ENCODE data around the gene AMIGO1. TPM values are rescaled to one million over a fixed set of nuclear protein-coding genes. Genes with fewer than 3 reads are reported as not detected.
A peak's percentile ranks its signal among the peaks of the same experiment; 100 is the strongest.

Gene AMIGO1
- total RNA-seq, 1 experiment from 2014 or later: 1.1 TPM

DNA sequence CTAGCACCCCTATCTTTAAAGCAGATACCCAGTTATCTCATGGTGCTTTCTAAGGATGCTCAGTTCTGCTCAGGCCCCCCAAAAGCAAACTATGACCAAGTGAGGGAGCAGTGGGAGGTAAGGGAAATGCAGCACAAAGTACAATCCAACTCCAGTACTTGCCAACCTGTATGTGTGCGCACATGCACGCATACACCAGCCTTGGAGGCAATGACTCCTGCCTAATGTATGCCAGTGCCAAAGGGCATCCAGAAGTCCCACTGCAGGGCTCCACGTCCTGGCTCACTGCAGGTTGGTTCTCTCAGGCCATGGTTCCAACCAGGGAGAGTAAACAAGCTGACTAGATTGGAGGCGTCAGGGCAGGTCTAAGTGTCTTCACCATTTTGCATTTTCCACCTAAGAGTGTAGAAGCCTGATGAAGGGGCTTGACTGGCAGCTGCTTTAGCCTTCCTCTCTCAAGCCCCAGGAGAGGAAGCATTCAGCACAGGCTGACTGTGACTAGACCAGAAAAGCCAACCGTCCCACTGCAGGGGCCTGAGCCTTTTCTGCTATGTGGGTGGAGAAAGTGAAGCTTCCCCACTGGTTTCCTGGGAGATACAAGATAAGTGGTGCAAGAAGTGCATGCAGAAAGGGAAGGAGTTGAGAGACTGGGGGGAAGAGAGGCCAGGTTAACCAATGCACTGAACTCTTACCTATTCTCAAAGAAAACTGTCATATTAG lies 7.7 kb downstream of the AMIGO1 start:
- Histone ChIP-seq H3K36me3 (replicated peaks; ENCODE audit: control insufficient read depth, insufficient read depth, low read length) (no peaks in the 10 kb centered on the region; the same call in 1 of the 2 replicates), H3K4me3 (ENCODE audit: insufficient read depth, low read depth, low read length) (no peak overlapping the region), H3K27me3 (ENCODE audit: control insufficient read depth, insufficient read depth, low read length) (peaks cover 4% of the 10 kb centered on the region)
- DNase-seq: no peak

DNA sequence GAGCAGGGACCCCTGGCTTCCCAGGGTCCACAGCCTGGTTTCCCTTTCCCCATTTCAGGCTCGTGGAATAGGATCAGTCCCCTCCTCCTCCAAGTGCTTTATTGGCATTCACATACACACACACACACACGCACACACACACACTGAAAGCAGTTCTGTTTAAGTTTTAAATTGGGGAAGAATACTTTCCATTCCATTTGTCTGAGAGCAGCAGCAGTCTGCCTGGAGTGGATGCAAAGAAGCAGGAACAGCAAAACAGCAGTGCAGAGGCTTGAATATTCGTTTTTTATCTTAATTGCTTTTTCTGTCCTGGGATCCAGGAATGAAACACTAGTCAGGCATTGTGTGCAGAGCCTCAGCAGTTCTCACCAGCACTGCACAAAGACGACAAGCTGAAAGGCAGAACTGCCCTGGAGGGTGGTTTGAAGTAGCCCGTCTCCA lies 8.6 kb downstream of the AMIGO1 start:
- peaks cover 1% of the 10 kb centered on the region for H3K27me3 ChIP-seq (ENCODE audit: control insufficient read depth, insufficient read depth, low read length)
- H3K4me3 ChIP-seq (ENCODE audit: insufficient read depth, low read depth, low read length): no peak overlapping the region
- no peak for DNase-seq
- H3K36me3 ChIP-seq (replicated peaks; ENCODE audit: control insufficient read depth, insufficient read depth, low read length): no peaks in the 10 kb centered on the region; the same call in 1 of the 2 replicates

DNA sequence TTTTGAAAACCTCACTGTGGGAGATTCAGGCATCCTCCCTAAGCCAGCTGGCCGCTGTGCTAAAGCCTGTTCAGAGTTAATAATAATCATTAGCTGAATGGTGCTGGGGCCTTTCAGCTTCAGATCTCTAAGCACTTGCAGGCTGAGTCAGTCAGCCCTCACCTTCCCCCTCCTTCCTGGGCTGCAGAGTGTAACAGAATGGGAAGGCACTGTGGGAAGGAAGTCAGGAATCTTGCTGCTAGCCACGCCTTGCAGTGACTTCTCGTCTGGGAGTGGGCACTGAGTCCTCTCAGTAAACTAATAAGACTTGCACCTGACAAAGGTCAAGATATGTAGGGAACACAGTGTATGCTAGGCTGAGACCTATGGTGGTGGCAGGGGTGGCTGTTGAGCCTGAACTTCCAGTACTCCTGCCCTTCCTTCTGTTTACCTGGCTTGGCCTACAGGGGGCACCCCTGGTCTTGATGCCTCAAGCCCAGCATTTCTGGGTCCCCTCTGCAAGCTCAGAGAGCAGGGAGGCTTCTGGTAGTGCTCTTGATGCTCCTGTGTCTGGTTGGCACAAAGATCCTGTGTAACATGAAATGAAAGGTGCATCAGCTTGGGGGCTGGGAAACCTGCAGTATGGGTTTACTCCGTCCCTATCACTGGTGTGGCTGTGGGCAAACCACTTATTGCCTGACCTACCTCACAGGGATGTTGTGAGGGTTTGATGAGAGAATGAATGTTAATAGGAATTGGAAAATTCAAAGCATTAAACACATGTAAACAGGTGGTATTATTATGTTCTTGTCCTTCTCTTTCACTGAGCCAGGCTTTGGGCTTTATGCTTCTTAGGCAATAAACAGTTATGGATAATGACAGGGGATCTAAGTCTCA lies 9.6 kb downstream of the AMIGO1 start:
- Histone ChIP-seq H3K36me3 (replicated peaks; ENCODE audit: control insufficient read depth, insufficient read depth, low read length) (no peaks in the 10 kb centered on the region; the same call in 1 of the 2 replicates), H3K27me3 (ENCODE audit: control insufficient read depth, insufficient read depth, low read length) (no peaks in the 10 kb centered on the region; the same call in 1 of the 2 replicates), H3K4me3 (ENCODE audit: insufficient read depth, low read depth, low read length) (no peak overlapping the region)
- DNase-seq: peak; percentile 76

DNA sequence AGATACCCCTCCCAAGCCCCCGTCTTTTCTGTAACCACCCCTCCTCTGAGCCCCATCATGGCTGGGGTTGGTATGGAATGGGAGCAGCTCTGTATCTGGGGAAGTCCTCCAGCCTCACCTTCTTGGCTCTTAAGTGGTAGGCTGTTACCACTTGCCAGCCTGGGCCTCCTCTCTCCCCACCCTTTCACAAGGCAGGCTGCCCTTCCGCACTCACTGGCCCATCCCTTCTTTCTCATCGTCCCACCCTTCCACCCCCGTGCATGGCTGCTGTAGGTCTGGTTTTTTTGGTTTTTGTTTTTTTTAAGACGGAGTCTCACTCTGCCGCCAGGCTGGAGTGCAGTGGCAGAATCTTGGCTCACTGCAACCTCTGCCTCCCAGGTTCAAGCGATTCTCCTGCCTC lies 10.4 kb downstream of the AMIGO1 start:
- Histone ChIP-seq H3K4me3 (ENCODE audit: insufficient read depth, low read depth, low read length) (no peak overlapping the region), H3K27me3 (ENCODE audit: control insufficient read depth, insufficient read depth, low read length) (no peaks in the 10 kb centered on the region), H3K36me3 (replicated peaks; ENCODE audit: control insufficient read depth, insufficient read depth, low read length) (no peaks in the 10 kb centered on the region; the same call in 1 of the 2 replicates)
- no peak for DNase-seq

DNA sequence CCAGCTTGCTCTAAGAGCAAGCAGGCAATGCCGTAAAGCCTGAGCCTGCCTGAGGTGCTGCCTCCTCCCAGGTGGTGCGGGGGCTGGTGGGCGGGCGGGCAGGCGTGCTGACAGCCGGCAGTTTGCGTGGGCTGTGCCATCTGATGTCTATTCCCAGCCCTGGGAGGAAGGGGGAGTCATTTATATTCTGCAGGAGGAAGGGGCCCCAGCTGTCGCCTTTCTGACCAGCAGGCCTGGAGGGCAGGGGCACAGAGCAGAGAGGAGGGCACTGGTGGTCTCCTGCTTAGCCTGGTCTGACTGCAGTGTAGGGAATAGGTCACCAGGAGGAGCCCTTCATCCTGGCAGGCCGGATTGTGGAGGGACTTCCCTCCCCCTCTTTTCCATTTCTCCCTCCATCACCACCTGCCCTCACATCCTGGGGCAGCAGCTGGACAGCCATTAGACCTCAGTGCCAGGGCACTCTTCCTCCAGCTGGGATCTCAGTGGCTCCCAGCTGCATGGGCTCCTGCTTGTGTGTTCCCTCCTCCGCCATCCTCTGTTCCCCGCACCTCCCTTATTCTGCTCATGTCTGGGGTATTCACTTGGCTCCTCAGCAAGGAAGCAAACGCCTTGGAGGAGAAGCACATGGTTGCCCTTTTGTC lies 11.2 kb downstream of the AMIGO1 start:
- no peak overlapping the region for H3K4me3 ChIP-seq (ENCODE audit: insufficient read depth, low read depth, low read length)
- DNase-seq: peak; percentile 84
- H3K27me3 ChIP-seq (ENCODE audit: control insufficient read depth, insufficient read depth, low read length): no peaks in the 10 kb centered on the region
- no peaks in the 10 kb centered on the region; the same call in 1 of the 2 replicates for H3K36me3 ChIP-seq (replicated peaks; ENCODE audit: control insufficient read depth, insufficient read depth, low read length)

DNA sequence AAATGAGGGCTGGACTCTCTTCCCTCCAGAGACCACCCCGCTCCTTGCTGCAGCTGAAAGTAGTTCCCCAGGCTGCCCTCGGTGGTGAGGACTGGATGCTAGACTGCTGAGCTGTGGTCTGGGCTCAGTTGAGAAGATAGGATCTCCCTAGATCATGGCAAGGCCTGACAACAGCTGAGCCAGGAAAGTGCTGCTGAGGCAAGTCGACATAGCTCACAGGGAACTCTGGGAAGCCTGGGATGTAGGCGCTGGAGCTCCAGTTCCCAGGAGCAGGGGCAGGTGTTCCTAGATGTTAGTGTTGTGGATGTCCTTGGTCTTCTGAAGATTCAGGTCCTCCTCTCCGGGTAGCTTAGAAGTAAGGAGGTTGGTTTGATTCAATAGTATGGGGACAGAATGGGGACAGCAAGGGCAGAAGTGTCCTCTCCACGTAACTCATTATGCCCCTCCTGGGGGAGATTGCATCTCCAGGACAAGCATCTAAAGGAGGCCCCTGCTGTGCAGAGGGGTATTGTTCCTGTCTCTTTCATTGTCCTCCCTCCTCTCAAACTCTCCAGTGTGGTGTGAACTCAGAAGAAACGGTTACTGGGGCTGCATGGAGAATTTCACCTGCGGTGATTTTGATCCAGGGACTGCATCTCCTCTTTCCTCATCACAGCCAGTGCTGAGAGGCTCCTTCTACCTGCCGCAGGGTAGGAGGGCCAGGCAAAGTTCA lies 11.9 kb downstream of the AMIGO1 start:
- DNase-seq: no peak
- Histone ChIP-seq H3K4me3 (ENCODE audit: insufficient read depth, low read depth, low read length) (no peak overlapping the region), H3K36me3 (replicated peaks; ENCODE audit: control insufficient read depth, insufficient read depth, low read length) (no peaks in the 10 kb centered on the region; the same call in 1 of the 2 replicates), H3K27me3 (ENCODE audit: control insufficient read depth, insufficient read depth, low read length) (no peaks in the 10 kb centered on the region)

DNA sequence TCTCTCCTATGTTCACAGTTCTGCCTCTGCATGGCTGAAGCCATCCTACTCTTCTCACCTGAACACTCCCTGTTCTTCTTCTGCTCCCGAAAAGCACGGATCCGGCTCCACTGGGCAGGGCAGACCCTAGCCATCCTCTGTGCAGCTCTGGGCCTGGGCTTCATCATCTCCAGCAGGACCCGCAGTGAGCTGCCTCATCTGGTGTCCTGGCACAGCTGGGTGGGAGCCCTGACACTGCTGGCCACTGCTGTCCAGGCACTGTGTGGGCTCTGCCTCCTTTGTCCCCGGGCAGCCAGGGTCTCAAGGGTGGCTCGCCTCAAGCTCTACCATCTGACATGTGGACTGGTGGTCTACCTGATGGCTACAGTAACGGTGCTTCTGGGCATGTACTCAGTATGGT lies 13.8 kb downstream of the AMIGO1 start:
- DNase-seq: no peak
- Histone ChIP-seq H3K4me3 (ENCODE audit: insufficient read depth, low read depth, low read length) (no peak overlapping the region), H3K27me3 (ENCODE audit: control insufficient read depth, insufficient read depth, low read length) (no peaks in the 10 kb centered on the region), H3K36me3 (replicated peaks; ENCODE audit: control insufficient read depth, insufficient read depth, low read length) (no peaks in the 10 kb centered on the region; the same call in 1 of the 2 replicates)

DNA sequence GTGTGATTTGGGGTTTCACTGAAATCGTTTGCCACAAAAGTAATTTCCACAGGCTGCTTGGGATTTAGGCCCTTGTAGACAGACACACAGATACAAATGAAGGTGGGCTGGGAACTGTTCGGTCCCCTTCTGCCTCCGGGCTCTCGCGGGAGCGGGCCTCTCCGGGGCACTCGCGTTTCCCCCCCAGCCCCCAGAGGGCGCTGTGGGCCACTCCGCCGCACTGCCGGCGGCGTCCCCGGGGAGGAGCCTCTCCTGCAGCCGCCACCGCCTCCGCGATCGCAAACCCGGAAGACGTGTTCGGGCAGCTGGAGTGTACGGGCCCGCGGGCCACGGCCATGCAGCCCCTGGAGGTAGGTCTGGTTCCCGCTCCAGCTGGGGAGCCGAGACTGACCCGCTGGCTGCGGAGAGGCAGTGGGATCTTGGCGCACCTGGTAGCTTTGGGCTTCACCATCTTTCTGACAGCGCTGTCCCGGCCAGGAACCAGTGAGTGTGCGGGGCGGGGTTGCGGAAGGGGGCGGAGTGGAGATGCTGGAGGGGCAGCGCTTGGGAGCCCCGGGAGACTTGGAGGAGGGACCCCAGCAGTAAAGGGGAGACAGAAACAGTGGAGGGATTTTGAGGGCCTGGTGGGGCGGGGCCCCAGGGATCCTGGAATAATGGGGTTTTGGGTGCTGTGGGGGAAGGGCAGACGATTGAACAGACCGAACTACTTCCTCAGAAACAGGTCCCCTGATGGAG lies 15.6 kb downstream of the AMIGO1 start, which contains the start of gene CYB561D1:
Gene CYB561D1, plus strand, starts transcription at position 290 of the 735 bp plus-strand sequence. Its CDS starts 46 bp downstream, at position 336.
- Histone ChIP-seq H3K27me3 (ENCODE audit: control insufficient read depth, insufficient read depth, low read length) (no peaks in the 10 kb centered on the region), H3K4me3 (ENCODE audit: insufficient read depth, low read depth, low read length) (peak within 1 kb of the TSS; percentile 94), H3K36me3 (replicated peaks; ENCODE audit: control insufficient read depth, insufficient read depth, low read length) (peaks cover 1% of the 10 kb centered on the region)
- peak; percentile 97 for DNase-seq

DNA sequence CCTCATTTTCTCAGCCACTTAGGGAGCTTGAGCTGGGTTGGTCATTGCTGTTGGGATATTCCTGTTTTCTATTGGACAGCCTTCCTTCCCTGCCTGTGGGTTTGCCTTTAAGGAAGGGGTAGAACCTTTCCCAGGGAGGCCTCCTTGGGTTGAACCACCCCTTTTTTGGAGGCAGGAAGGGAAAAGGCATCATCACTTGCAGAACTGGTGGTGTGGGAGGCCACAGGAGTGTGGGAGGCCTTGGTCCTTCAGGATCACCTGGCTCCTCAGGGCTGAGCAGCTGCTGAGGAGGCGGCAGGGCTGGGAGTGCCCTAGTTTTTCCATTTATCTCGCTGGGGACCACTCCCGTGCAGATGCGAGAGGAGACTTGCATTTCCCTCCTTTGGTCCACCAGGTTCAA lies 16.3 kb downstream of the AMIGO1 start:
- Histone ChIP-seq H3K36me3 (replicated peaks; ENCODE audit: control insufficient read depth, insufficient read depth, low read length) (peaks cover 1% of the 10 kb centered on the region), H3K4me3 (ENCODE audit: insufficient read depth, low read depth, low read length) (no peak overlapping the region), H3K27me3 (ENCODE audit: control insufficient read depth, insufficient read depth, low read length) (no peaks in the 10 kb centered on the region)
- no peak for DNase-seq

DNA sequence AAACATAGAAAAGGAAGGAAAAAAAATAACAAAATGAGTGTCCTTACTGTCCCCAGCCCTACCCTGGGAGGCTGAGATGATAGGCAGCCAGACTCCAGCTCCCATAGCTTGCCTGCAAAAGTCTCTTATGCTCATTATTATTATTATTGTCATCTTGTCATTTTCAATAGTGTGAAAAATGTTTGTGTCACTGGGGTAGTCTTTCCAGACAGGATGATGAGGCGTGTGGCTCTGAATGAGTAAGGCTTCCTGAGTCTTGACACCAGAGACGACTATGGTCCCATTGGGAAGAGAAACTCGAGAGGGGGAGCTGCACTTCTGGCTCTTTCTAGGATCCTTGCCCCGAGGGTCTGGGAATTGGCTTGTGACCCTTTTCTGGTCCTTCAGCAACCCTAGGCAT lies 16.7 kb downstream of the AMIGO1 start:
- Histone ChIP-seq H3K36me3 (replicated peaks; ENCODE audit: control insufficient read depth, insufficient read depth, low read length) (peaks cover 1% of the 10 kb centered on the region), H3K27me3 (ENCODE audit: control insufficient read depth, insufficient read depth, low read length) (no peaks in the 10 kb centered on the region), H3K4me3 (ENCODE audit: insufficient read depth, low read depth, low read length) (no peak overlapping the region)
- DNase-seq: no peak

DNA sequence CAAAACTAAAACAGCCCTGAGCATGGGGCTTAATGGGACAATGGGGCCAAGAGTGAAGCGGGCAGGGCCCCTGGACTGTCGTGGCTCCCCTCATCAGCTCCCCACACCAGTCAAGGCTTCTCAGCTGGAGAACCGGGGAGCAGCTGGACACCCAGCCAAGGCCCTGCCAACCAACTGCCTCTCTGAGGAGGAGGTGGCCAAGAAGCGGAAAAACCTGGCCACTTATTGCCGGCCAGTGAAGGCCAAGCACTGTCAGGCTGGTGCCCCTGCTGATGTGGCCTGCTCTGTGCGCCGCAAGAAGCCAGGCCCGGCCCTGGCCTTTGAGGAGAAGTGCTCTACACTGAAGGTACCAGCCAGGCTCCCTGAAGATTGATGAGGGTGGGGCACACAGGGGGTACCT lies 18.2 kb downstream of the AMIGO1 start:
- Histone ChIP-seq H3K27me3 (ENCODE audit: control insufficient read depth, insufficient read depth, low read length) (no peaks in the 10 kb centered on the region), H3K36me3 (replicated peaks; ENCODE audit: control insufficient read depth, insufficient read depth, low read length) (peaks cover 1% of the 10 kb centered on the region), H3K4me3 (ENCODE audit: insufficient read depth, low read depth, low read length) (no peak overlapping the region)
- no peak for DNase-seq

DNA sequence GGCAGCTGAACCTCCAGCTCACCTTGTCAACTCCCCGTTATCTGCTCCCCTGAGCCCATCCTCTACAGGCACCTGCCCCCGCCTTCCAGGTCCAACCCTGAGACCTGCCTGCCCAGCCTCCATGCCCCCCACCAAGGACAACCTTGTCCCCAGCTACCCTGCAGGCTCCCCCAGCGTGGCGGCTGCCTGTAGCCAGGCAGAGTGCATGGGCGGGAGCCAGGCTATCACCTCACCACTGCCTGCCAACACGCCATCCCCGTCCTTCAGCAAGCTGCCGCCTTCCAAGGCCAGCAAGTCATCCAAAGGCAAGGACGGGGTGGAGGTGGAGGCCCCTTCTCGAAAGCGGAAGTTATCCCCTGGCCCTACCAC lies 18.6 kb downstream of the AMIGO1 start:
- DNase-seq: no peak

DNA sequence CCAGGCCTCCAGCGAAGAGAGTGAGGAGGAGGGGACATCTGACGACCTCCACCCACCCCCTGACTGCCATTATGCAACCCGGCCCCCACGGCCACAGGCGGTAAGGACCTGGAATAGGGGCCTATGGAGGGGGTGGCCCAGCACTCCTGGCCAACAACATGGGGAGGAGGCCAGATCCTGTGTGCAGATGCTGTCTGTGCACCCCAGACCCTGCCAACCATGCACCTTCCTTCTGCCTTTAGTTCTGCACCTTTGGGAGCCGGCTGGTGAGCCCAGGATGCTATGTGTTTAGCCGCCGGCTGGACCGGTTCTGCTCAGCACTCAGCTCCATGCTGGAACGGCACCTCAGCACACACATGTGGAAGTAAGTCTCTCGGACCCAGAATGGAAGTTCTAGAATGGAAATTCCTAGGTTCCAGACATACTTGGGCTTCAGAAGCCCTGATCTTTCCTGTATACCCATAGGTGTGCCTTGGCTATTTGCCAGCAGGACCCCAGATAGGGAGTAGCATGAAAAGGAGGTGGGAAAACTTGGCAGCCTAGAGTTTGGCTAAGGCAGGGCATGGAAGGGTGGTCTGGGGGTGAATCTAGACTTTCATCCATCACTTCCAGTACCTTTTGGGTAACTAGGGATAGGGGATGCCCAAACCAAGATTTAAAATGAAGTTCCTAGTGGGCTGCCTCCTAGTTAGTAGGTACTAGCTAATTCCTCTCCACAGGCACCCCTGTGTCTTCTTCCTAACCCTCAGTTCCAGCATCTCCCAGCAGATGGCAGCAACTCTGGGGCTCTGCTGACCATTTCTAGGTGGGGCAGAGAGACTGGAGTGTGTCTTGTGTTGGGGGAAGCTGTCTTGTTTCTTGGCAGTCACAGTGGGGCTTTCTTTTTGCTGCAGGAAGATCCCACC lies 19.2 kb downstream of the AMIGO1 start:
- Histone ChIP-seq H3K36me3 (replicated peaks; ENCODE audit: control insufficient read depth, insufficient read depth, low read length) (peaks cover 1% of the 10 kb centered on the region), H3K4me3 (ENCODE audit: insufficient read depth, low read depth, low read length) (no peak overlapping the region), H3K27me3 (ENCODE audit: control insufficient read depth, insufficient read depth, low read length) (no peaks in the 10 kb centered on the region)
- DNase-seq: peak; percentile 89

More for the DNA sequence above, 18.6 kb downstream of the AMIGO1 start:
- Histone ChIP-seq H3K27me3 (ENCODE audit: control insufficient read depth, insufficient read depth, low read length) (no peaks in the 10 kb centered on the region), H3K4me3 (ENCODE audit: insufficient read depth, low read depth, low read length) (no peak overlapping the region), H3K36me3 (replicated peaks; ENCODE audit: control insufficient read depth, insufficient read depth, low read length) (peaks cover 1% of the 10 kb centered on the region)
